H1 (cell line): ENCODE measurements around the gene GPBP1.
A peak's percentile ranks its signal among the peaks of the same experiment; 100 is the strongest.

Source experiments
- CBX5 ChIP-seq: fragments of 300-800, 300-1000 bp; sonication (generic); IDR thresholded peaks from 2 replicates; pipeline ENCODE4 v1.7.1; 2016; ENCODE audit warnings: antibody characterized with exemption, low read length, low read depth
- CHD7 ChIP-seq: fragments of 300-600 bp; sonication (generic); IDR thresholded peaks from 2 replicates; pipeline ENCODE4 v1.7.1; 2012; ENCODE audit warnings: low read length, moderate library complexity, mild to moderate bottlenecking, inconsistent platforms; ENCODE audit not compliant: insufficient replicate concordance
- CREB1 ChIP-seq: IDR thresholded peaks from 2 replicates; pipeline ENCODE4 v1.6.1; 2012; ENCODE audit warnings: inconsistent platforms
- CTCF ChIP-seq, 3 experiments: IDR thresholded peaks; 1 replicate in 2 of 3; 2 replicates in 1 of 3; pipeline versions ENCODE4 v1.5.1 to v1.6.1; 2011; ENCODE audit warnings: low read length in 3 of 3, mild to moderate bottlenecking in 3 of 3, inconsistent platforms in 2 of 3, low read depth in 1 of 3, moderate library complexity in 1 of 3; ENCODE audit not compliant: insufficient read depth in 1 of 3; ENCODE audit errors: control extremely low read depth in 1 of 3
- EP300 ChIP-seq, 2 experiments: IDR thresholded peaks; 1 replicate in 1 of 2; 2 replicates in 1 of 2; pipeline ENCODE4 v1.6.1; 2011 to 2012; ENCODE audit warnings: low read depth in 2 of 2, low read length in 2 of 2, mild to moderate bottlenecking in 2 of 2, borderline replicate concordance in 1 of 2, inconsistent platforms in 1 of 2, moderate library complexity in 1 of 2
- GABPA ChIP-seq: IDR thresholded peaks from 2 replicates; pipeline ENCODE4 v1.6.1; 2011; ENCODE audit warnings: mild to moderate bottlenecking, low read length, moderate library complexity, borderline replicate concordance; ENCODE audit not compliant: insufficient read depth
- MAFK ChIP-seq: IDR thresholded peaks from 2 replicates; pipeline ENCODE4 v1.6.1; 2012; ENCODE audit warnings: low read depth, mild to moderate bottlenecking, improper control_type of control experiment, low read length
- MAX ChIP-seq: IDR thresholded peaks from 2 replicates; pipeline ENCODE4 v1.6.1; 2012; ENCODE audit warnings: inconsistent platforms
- POLR2A ChIP-seq, 2 experiments: IDR thresholded peaks; 1 replicate in 1 of 2; 2 replicates in 1 of 2; pipeline ENCODE4 v1.6.1; 2011; ENCODE audit warnings: low read depth in 2 of 2, low read length in 2 of 2, mild to moderate bottlenecking in 2 of 2; ENCODE audit errors: control extremely low read depth in 1 of 2
- POLR2AphosphoS5 ChIP-seq: IDR thresholded peaks from 2 replicates; pipeline ENCODE4 v1.6.1; 2011; ENCODE audit warnings: low read depth, low read length
- RAD21 ChIP-seq, 2 experiments: IDR thresholded peaks in 1 of 2; conservative IDR thresholded peaks in 1 of 2; 2 replicates each; pipeline ENCODE4 v1.6.1; 2011; ENCODE audit warnings: low read depth in 2 of 2, low read length in 2 of 2, improper control_type of control experiment in 1 of 2, inconsistent platforms in 1 of 2, mild to moderate bottlenecking in 1 of 2, moderate library complexity in 1 of 2
- RBBP5 ChIP-seq: IDR thresholded peaks from 2 replicates; pipeline ENCODE4 v1.7.1; 2012; ENCODE audit warnings: low read depth, mild to moderate bottlenecking, inconsistent platforms, low read length, moderate library complexity, borderline replicate concordance
- SUZ12 ChIP-seq: fragments of 200-600 bp; sonication (generic); IDR thresholded peaks from 2 replicates; pipeline ENCODE4 v1.6.1; 2012; ENCODE audit warnings: mild to moderate bottlenecking, inconsistent platforms, low read length, moderate library complexity, mixed read lengths
- ZNF274 ChIP-seq: IDR thresholded peaks from 2 replicates; pipeline ENCODE4 v1.7.0; 2012; ENCODE audit warnings: low read length, borderline replicate concordance; ENCODE audit errors: extremely low read depth

GRCh38 chr5:57298295-57298984 is 124.6 kb downstream of the GPBP1 start:
- TF ChIP-seq ZNF274 (no peak), CREB1 (no peak), CTCF (IDR thresholded peaks at IDR 0.05; ENCODE audit: control extremely low read depth in 1 of 3, insufficient read depth in 1 of 3, low read depth in 1 of 3, low read length in 3 of 3) (peak; percentile 16 to 80 (median 76)), CHD7 (no peak), POLR2A (IDR thresholded peaks at IDR 0.05; ENCODE audit: control extremely low read depth in 1 of 2, low read depth in 2 of 2, low read length in 2 of 2) (no peak), MAX (no peak), POLR2AphosphoS5 (no peak), MAFK (no peak), GABPA (no peak), RAD21 (IDR thresholded peaks at IDR 0.05 in 1 of 2, conservative IDR thresholded peaks at IDR 0.05 in 1 of 2; ENCODE audit: low read depth in 2 of 2, low read length in 2 of 2) (peak; percentile 85 to 87), EP300 (IDR thresholded peaks at IDR 0.05; ENCODE audit: borderline replicate concordance in 1 of 2, low read depth in 2 of 2, low read length in 2 of 2) (no peak), RBBP5 (no peak), SUZ12 (no peak), CBX5 (no peak)
